ENCODE data around the gene RSPH10B. TPM values are rescaled to one million over a fixed set of nuclear protein-coding genes. Genes with fewer than 3 reads are reported as not detected.
"Not testable (repeated sequence)": the region's sequence is repeated elsewhere in the genome, so short reads cannot be mapped to it uniquely, and the experiment has no call there.

RSPH10B gene
- polyA plus RNA-seq, 1 donor from 2014 or later = 1.6 TPM

DNA sequence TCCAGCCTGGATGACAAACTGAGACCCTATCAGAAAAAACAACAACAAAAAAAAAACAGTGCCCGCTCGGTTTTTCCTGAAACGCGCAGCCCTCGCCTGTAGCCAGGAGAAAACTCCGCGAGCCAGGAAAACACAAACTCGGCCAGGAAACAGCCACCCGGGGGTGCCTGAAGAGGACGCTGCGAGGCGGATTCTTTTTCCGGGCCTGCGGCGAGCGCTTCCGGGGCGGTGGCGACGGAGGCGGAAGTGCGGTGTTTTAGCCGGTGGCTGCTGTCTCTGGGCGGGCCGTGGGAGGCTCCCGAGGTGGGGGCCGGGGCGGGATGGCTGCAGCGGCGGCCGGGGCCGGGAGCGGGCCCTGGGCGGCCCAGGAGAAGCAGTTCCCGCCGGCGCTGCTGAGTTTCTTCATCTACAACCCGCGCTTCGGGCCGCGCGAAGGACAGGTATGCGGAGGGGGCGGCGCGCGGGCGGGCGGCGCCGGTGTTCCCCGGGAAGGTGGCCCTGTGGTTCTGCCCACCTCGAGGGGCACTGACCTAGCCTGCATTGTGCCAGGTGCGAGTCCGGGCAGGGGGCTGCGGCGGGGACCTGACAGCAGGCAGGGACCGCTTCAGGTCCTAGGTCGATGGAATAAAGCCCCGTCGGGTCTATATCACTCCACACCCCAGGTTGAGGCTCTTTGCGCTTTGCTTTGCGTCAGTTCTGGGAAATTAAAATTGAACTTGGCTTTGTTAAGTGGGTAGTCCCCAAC lies 71.8 kb downstream of the RSPH10B start, which contains the start of gene CCZ1:
Gene CCZ1 (plus strand): TSS at position 254 of the 745 bp plus-strand sequence. CDS start 67 bp downstream, at position 321.
- H3K36me3 ChIP-seq (ENCODE audit: insufficient read depth, low read length); H3K4me2 ChIP-seq (ENCODE audit: low read length); H3K27me3 ChIP-seq (ENCODE audit: insufficient read depth, low read depth, low read length); H3K9me2 ChIP-seq (ENCODE audit: insufficient read depth, low read length); H4K20me1 ChIP-seq (ENCODE audit: insufficient read depth); H3K79me2 ChIP-seq (replicated peaks; ENCODE audit: insufficient read depth, low read length); H3F3A ChIP-seq (ENCODE audit: insufficient read depth, low read length, poor library complexity, severe bottlenecking); H3K9me3 ChIP-seq (ENCODE audit: low read length); H2AFZ ChIP-seq (ENCODE audit: low read depth, low read length): not testable (repeated sequence)
- H3K9ac ChIP-seq (ENCODE audit: low read length) = peak within 1 kb of the TSS; percentile 41
- H3K4me3 ChIP-seq (ENCODE audit: low read length) = peak within 1 kb of the TSS; percentile 57
- H3K27ac ChIP-seq (ENCODE audit: low read length) = peak within 1 kb of the TSS; percentile 72
- TF ChIP-seq, protein P1, sequence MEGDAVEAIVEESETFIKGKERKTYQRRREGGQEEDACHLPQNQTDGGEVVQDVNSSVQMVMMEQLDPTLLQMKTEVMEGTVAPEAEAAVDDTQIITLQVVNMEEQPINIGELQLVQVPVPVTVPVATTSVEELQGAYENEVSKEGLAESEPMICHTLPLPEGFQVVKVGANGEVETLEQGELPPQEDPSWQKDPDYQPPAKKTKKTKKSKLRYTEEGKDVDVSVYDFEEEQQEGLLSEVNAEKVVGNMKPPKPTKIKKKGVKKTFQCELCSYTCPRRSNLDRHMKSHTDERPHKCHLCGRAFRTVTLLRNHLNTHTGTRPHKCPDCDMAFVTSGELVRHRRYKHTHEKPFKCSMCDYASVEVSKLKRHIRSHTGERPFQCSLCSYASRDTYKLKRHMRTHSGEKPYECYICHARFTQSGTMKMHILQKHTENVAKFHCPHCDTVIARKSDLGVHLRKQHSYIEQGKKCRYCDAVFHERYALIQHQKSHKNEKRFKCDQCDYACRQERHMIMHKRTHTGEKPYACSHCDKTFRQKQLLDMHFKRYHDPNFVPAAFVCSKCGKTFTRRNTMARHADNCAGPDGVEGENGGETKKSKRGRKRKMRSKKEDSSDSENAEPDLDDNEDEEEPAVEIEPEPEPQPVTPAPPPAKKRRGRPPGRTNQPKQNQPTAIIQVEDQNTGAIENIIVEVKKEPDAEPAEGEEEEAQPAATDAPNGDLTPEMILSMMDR (IDR thresholded peaks at IDR 0.05; ENCODE audit: poor library complexity, severe bottlenecking) = peak; percentile 18
- peak; percentile 60 for TF ChIP-seq POLR2AphosphoS5 (IDR thresholded peaks at IDR 0.05)

DNA sequence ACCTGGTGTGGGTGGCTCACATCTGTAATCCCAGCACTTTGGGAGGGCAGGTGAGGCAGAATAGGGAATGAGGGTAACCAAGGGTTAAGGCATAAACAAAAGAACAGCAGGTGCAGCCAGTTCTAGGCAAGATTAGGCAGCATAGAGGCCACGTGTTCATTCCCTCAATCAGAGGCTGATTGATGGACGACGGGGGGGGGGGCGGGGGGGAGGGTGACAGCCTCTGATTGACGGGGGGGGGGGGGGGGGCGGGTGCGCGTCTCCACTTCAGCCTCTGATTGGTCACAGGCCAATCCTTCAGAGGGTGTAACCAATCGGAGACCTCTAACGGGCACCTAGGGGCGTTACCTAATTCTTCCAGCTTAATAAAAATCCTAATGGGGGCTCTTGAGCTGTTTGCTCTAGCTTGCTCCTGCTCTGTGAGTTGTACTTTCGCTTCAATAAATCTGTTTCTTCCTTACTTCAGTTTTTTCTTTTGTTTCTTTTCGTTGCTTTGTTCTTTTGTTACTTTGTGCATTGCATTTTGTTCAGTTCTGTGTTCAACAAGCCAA lies 73.0 kb downstream of the RSPH10B start:
- not testable (repeated sequence) for H2AFZ ChIP-seq (ENCODE audit: low read depth, low read length); H4K20me1 ChIP-seq (ENCODE audit: insufficient read depth); H3K4me2 ChIP-seq (ENCODE audit: low read length); H3F3A ChIP-seq (ENCODE audit: insufficient read depth, low read length, poor library complexity, severe bottlenecking); H3K27me3 ChIP-seq (ENCODE audit: insufficient read depth, low read depth, low read length); H3K79me2 ChIP-seq (replicated peaks; ENCODE audit: insufficient read depth, low read length); H3K9me2 ChIP-seq (ENCODE audit: insufficient read depth, low read length); H3K9ac ChIP-seq (ENCODE audit: low read length); H3K36me3 ChIP-seq (ENCODE audit: insufficient read depth, low read length); H3K9me3 ChIP-seq (ENCODE audit: low read length)
- Histone ChIP-seq H3K4me3 (ENCODE audit: low read length) (peak overlapping the region; percentile 57), H3K27ac (ENCODE audit: low read length) (peak overlapping the region; percentile 72)

DNA sequence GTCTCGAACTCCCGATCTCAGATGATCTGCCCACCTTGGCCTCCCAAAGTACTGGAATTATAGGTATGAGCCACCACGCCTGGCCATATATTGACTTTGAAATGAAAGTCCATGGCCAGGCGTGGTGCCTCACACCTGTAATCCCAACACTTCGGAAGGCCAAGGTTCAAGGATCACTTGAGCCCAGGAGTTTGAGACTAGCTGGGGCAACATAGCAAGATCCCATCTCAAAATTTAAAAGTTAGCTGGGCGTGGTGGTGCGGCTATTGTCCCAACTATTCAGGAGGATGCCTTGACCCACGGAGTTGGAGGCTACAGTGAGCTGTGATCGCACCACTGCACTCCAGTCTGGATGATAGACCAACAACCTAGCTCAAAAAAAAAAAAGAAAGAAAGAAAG lies 78.0 kb downstream of the RSPH10B start:
- Histone ChIP-seq H3K36me3 (ENCODE audit: insufficient read depth, low read length) (no peaks in the 10 kb centered on the region), H3K4me2 (ENCODE audit: low read length) (no peak overlapping the region), H3K9me2 (ENCODE audit: insufficient read depth, low read length) (no peaks in the 10 kb centered on the region), H2AFZ (ENCODE audit: low read depth, low read length) (no peak overlapping the region), H3K4me3 (ENCODE audit: low read length) (no peak overlapping the region), H3K9me3 (ENCODE audit: low read length) (no peaks in the 10 kb centered on the region), H3K9ac (ENCODE audit: low read length) (no peak overlapping the region), H3K27ac (ENCODE audit: low read length) (no peak overlapping the region), H3F3A (ENCODE audit: insufficient read depth, low read length, poor library complexity, severe bottlenecking) (no peaks in the 10 kb centered on the region), H4K20me1 (ENCODE audit: insufficient read depth) (no peaks in the 10 kb centered on the region), H3K79me2 (replicated peaks; ENCODE audit: insufficient read depth, low read length) (no peaks in the 10 kb centered on the region), H3K27me3 (ENCODE audit: insufficient read depth, low read depth, low read length) (no peaks in the 10 kb centered on the region)
- TF ChIP-seq POLR2AphosphoS5 (IDR thresholded peaks at IDR 0.05) (no peak), RAD21 (conservative IDR thresholded peaks at IDR 0.05) (no peak), TAF1 (IDR thresholded peaks at IDR 0.05; ENCODE audit: low read depth) (no peak), EP300 (conservative IDR thresholded peaks at IDR 0.05; ENCODE audit: poor library complexity, severe bottlenecking) (no peak), SMC3 (conservative IDR thresholded peaks at IDR 0.05; ENCODE audit: poor library complexity) (no peak), MXI1 (conservative IDR thresholded peaks at IDR 0.05; ENCODE audit: poor library complexity, severe bottlenecking) (no peak), EZH2 (IDR thresholded peaks at IDR 0.05; ENCODE audit: borderline replicate concordance, insufficient read depth, low read length, poor library complexity, severe bottlenecking) (no peak)
- TF ChIP-seq, protein P2, sequence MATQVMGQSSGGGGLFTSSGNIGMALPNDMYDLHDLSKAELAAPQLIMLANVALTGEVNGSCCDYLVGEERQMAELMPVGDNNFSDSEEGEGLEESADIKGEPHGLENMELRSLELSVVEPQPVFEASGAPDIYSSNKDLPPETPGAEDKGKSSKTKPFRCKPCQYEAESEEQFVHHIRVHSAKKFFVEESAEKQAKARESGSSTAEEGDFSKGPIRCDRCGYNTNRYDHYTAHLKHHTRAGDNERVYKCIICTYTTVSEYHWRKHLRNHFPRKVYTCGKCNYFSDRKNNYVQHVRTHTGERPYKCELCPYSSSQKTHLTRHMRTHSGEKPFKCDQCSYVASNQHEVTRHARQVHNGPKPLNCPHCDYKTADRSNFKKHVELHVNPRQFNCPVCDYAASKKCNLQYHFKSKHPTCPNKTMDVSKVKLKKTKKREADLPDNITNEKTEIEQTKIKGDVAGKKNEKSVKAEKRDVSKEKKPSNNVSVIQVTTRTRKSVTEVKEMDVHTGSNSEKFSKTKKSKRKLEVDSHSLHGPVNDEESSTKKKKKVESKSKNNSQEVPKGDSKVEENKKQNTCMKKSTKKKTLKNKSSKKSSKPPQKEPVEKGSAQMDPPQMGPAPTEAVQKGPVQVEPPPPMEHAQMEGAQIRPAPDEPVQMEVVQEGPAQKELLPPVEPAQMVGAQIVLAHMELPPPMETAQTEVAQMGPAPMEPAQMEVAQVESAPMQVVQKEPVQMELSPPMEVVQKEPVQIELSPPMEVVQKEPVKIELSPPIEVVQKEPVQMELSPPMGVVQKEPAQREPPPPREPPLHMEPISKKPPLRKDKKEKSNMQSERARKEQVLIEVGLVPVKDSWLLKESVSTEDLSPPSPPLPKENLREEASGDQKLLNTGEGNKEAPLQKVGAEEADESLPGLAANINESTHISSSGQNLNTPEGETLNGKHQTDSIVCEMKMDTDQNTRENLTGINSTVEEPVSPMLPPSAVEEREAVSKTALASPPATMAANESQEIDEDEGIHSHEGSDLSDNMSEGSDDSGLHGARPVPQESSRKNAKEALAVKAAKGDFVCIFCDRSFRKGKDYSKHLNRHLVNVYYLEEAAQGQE (IDR thresholded peaks at IDR 0.05; ENCODE audit: borderline replicate concordance) = no peak
- TF ChIP-seq, protein P1 (IDR thresholded peaks at IDR 0.05; ENCODE audit: poor library complexity, severe bottlenecking) = no peak

- not testable (repeated sequence) for H4K20me1 ChIP-seq (ENCODE audit: insufficient read depth); H3K9me2 ChIP-seq (ENCODE audit: insufficient read depth, low read length); H3K27me3 ChIP-seq (ENCODE audit: insufficient read depth, low read depth, low read length); H3K27ac ChIP-seq (ENCODE audit: low read length); H3K79me2 ChIP-seq (replicated peaks; ENCODE audit: insufficient read depth, low read length); H3K9me3 ChIP-seq (ENCODE audit: low read length); H2AFZ ChIP-seq (ENCODE audit: low read depth, low read length); H3K36me3 ChIP-seq (ENCODE audit: insufficient read depth, low read length); H3K9ac ChIP-seq (ENCODE audit: low read length); H3K4me3 ChIP-seq (ENCODE audit: low read length); H3K4me2 ChIP-seq (ENCODE audit: low read length); H3F3A ChIP-seq (ENCODE audit: insufficient read depth, low read length, poor library complexity, severe bottlenecking)
These were observed 80.2 kb downstream of the RSPH10B start for GRCh38 chr7:5890244-5890643.
